HG02588 (cell line): ENCODE results near the gene MACO1.
"Not testable (repeated sequence)": the region's sequence is repeated elsewhere in the genome, so short reads cannot be mapped to it uniquely, and the experiment has no call there.

ENCODE experiments used
- ATAC-seq: cut with Tn5 transposase; IDR thresholded peaks from one replicate; pipeline ENCODE4 v1.9.1; 2021; ENCODE audit warnings: mild to moderate bottlenecking, moderate library complexity; ENCODE audit not compliant: unreplicated experiment

MACO1 gene

GRCh38 chr1:25484533-25484932 lies 53.8 kb downstream of the MACO1 start:
- ATAC-seq: no peak

- ATAC-seq: no peak
Measured at GRCh38 chr1:25485536-25486411, 55.1 kb downstream of the MACO1 start.

- no peak for ATAC-seq
Measured at GRCh38 chr1:25486602-25487001, 55.9 kb downstream of the MACO1 start.

- ATAC-seq: no peak
Measured at GRCh38 chr1:25487628-25488027, 56.9 kb downstream of the MACO1 start.

- no peak for ATAC-seq
Measured at GRCh38 chr1:25492323-25492722, 61.6 kb downstream of the MACO1 start.

GRCh38 chr1:25494952-25495351 lies 64.3 kb downstream of the MACO1 start:
- ATAC-seq: no peak

- no peak for ATAC-seq
Measured at GRCh38 chr1:25500694-25501093, 70.0 kb downstream of the MACO1 start.

GRCh38 chr1:25501235-25502058 lies 70.8 kb downstream of the MACO1 start:
- ATAC-seq: no peak

- ATAC-seq: no peak
Measured at GRCh38 chr1:25502957-25503356, 72.3 kb downstream of the MACO1 start.

GRCh38 chr1:25503551-25504426 lies 73.1 kb downstream of the MACO1 start:
- ATAC-seq: no peak

- ATAC-seq: no peak
Measured at GRCh38 chr1:25504706-25505595, 74.3 kb downstream of the MACO1 start.

- no peak for ATAC-seq
Measured at GRCh38 chr1:25505656-25506385, 75.1 kb downstream of the MACO1 start.

GRCh38 chr1:25506566-25507463 lies 76.1 kb downstream of the MACO1 start:
- ATAC-seq: not testable (repeated sequence)

- ATAC-seq: no peak
Measured at GRCh38 chr1:25513666-25514065, 83.0 kb downstream of the MACO1 start.

- ATAC-seq: no peak
Measured at GRCh38 chr1:25515033-25515432, 84.3 kb downstream of the MACO1 start.

- ATAC-seq: no peak
Measured at GRCh38 chr1:25516686-25517085, 86.0 kb downstream of the MACO1 start.

GRCh38 chr1:25517476-25518394 lies 87.0 kb downstream of the MACO1 start:
- no peak for ATAC-seq
